DMS53 treated with DMSO at 0.1 percent for 48 hours (cell line): Measurements from ENCODE around the gene GNAT2.

Experiments
- DNase-seq: peaks from one replicate; lab custom pipeline; 2025; ENCODE audit not compliant: unreplicated experiment; lab: John Stamatoyannopoulos, UW

GNAT2 gene

DNA sequence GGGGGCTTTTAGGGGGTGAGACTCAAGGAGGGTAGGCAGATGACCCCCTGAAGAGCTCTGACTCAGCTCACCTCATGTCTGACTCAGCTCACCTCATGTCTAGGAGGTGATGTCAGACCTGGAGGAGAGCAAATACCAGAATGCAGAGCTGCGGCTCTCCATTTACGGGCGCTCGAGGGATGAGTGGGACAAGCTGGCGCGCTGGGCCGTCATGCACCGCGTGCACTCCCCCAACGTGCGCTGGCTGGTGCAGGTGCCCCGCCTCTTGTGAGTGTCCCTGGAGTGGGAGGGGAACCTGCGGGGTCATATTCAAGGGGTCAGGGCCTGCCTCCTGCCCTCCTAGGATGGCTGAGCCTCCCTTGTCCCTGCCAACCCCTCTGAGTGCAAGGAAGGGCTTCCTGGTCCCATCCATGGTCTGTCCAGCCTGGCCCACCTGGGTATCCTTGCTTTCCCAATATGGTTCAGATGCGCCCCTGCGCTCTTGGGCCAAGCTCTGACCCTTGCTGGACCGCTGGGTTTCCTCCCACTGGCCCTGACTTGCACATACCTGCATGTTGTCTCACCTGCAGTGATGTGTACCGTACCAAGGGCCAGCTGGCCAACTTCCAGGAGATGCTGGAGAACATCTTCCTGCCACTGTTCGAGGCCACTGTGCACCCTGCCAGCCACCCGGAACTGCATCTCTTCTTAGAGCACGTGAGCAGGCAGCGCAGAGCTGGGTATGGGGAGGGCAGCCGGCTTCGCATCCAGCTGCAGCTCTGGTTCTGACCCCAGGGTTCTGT lies 9.3 kb upstream of the GNAT2 start:
- DNase-seq: no peak

DNA sequence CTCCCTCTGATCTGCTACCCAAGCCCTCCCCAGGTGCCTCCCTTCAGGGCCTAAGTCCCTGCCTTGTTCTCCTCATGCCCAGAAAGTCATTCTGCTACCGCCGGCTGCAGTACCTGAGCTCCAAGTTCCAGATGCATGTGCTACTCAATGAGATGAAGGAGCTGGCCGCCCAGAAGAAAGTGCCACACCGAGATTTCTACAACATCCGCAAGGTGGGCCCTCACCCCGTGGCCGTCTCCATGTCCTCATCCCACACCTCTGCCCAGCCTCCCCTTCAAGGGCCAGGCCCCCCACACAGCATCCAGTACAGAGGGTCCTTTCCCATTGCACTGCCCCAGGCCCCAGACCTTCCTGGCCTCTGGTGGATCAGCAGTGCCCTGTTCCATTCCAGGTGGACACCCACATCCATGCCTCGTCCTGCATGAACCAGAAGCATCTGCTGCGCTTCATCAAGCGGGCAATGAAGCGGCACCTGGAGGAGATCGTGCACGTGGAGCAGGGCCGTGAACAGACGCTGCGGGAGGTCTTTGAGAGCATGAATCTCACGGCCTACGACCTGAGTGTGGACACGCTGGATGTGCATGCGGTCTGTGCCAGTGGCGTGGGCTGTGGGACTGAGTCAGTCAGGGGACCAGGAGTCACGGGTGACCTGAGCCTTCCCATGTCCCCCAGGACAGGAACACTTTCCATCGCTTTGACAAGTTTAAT lies 8.4 kb upstream of the GNAT2 start:
- DNase-seq: no peak

GRCh38 chr1:109626682-109627408 lies 7.4 kb upstream of the GNAT2 start:
- DNase-seq: no peak

- DNase-seq: no peak
These were observed 6.5 kb upstream of the GNAT2 start for GRCh38 chr1:109625601-109626560.

DNA sequence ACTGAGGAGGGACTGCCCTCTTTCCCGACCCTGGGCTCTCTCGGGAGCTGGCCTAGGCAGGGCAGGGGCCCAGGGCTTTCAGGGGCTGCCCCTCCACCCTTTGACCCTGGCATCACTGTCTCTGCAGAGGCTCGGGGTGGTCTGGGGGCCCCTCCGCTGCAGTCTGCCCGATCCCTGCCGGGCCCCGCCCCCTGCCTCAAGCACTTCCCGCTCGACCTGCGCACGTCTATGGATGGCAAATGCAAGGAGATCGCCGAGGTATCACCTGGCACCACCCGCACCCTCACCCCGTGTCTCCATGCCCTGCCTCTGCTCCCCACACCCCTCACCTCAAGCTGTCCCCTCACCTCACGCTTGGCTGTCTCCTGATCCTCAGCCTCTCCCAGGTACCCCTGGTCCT lies 5.8 kb upstream of the GNAT2 start:
- no peak for DNase-seq

- no peak for DNase-seq
These were observed 5.0 kb upstream of the GNAT2 start for GRCh38 chr1:109624201-109625010.

DNA sequence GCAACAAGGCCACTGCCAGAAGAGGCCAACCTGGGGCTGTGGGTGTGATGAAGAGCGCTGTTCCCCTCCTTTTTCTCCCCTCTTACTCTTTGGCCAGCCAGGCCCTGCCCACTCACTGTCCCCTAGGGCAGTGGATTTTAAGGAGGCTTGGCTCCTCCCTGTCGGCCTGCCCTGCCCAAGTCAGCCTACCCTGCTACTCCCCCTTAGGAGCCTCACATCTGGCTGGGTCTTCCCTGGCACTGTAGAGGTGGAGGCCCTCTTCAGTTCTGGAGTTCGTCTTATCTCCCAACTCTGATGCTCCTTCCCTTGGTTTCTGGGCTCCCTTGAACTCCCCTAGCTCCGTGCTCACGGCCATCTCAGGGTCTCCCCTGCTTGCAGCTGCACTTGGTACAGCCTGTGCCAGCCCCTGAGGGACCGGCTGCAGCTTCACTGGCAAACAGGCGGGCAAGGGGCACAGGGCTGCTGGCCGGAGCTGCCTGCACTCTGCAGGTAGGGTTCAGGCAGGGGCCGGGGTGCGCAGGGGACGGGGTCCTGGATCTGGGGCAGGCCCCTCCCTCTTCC lies 4.3 kb upstream of the GNAT2 start:
- no peak for DNase-seq

DNA sequence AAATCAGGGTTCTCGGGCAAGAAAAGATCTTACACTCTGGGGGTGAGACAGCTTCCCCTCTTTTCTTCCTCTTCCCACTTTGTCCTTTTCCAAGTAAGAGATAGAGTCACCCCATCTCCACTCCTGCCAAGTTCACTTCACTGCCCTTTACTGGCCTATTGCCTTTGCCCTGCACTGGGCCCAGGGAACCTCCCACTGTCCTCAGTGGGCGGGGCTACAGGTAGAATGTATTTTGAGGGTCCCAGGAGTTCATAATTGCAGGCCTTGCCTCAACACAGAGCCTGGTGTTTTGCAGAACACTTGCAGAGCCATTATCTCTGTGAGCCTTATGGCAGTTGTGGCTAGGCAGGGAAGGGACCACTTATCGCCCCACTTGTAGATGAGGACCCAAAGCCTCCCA lies 3.5 kb upstream of the GNAT2 start:
- no peak for DNase-seq

GRCh38 chr1:109622137-109622892 lies 2.9 kb upstream of the GNAT2 start:
- no peak for DNase-seq

DNA sequence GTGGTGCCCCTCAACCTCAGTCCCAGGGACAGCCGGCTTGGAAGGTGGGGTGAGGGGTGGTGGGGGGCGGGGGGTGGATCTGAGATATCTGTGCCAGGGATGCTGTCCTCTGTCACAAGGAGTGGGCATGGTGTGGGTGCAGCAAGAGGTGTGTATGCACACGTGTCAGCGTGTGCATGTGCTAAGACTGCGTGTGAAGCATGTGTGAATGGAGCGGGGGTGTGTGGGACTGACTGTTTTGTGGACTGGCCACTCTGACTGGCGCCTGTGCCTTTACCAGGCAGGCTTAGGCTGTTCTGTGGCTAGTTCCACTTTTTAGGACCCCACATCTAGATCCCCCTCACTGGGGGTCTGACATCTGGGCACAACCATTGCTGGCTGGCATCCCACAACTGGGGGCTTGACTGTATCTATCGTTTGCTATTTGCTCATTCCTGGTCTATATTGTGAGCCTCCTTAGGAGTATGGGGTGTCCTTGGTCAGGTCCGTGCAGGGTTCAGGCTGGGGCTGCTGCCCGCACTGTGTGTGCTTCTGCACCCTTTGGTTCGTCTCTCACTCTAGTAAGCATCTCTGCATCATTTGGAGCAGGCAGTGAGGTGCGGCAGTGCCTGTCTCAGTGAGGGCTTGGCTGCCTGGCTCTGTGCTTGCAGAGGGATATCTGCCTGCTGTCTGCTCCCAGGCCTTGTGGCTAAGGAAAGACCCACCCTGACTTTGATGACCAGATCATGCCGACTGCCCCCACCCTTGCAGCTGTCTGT lies 2.1 kb upstream of the GNAT2 start:
- DNase-seq: no peak

DNA sequence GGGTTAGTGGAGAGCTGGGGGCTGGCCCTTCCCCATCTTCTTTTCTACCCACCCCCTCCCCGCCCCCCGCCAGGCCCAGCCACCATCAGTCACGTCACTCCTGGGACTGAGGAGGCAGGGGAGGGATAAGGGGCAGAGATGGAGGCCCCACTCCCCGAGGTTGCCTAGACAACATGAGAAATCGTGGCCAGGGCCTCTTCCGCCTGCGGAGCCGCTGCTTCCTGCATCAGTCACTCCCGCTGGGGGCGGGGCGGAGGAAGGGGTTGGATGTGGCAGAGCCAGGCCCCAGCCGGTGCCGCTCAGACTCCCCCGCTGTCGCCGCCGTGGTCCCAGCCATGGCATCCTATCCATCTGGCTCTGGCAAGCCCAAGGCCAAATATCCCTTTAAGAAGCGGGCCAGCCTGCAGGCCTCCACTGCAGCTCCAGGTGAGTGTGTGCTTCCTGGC lies 1.4 kb upstream of the GNAT2 start:
- DNase-seq: peak; percentile 81

GRCh38 chr1:109620401-109620791 lies 980 bp upstream of the GNAT2 start:
- peak; percentile 40 for DNase-seq

GRCh38 chr1:109618661-109619575 lies 498 bp downstream of the GNAT2 start:
- DNase-seq: no peak

GRCh38 chr1:109617291-109617801 lies 2.1 kb downstream of the GNAT2 start:
- peak; percentile 20 for DNase-seq

- no peak for DNase-seq
These were observed 3.0 kb downstream of the GNAT2 start for GRCh38 chr1:109616391-109616790.

GRCh38 chr1:109615879-109616278 lies 3.5 kb downstream of the GNAT2 start:
- DNase-seq: no peak
